Measurements from ENCODE around the gene PDE6A. TPM values are rescaled to one million over a fixed set of nuclear protein-coding genes. Genes with fewer than 3 reads are reported as not detected.

Gene PDE6A
- total and polyA plus RNA-seq, 2 of the 13 experiments (the other 11 are each of a cell fraction or from before 2014, with no cell fraction given) = 0.01 TPM; not detected in 1

- TF ChIP-seq ZNF687 (CRISPR knock-in tag; IDR thresholded peaks at IDR 0.05) (peak; percentile 41; the same call in 1 of the 2 replicates), ZNF251 (CRISPR knock-in tag; IDR thresholded peaks at IDR 0.05) (no peak), XRCC5 (optimal IDR thresholded peaks at IDR 0.05; ENCODE audit: low read length) (peak; percentile 64), ZNF264 (CRISPR knock-in tag; IDR thresholded peaks at IDR 0.05) (no peak), BORCS8-MEF2B (CRISPR knock-in tag; IDR thresholded peaks at IDR 0.05) (no peak), TCF7 (IDR thresholded peaks at IDR 0.05; ENCODE audit: low read depth) (no peak), CC2D1A (CRISPR knock-in tag; IDR thresholded peaks at IDR 0.05) (no peak), HNRNPLL (IDR thresholded peaks at IDR 0.05; ENCODE audit: low read depth, low read length, poor library complexity, severe bottlenecking) (peak; percentile 32), ZNF670 (CRISPR knock-in tag; IDR thresholded peaks at IDR 0.05; ENCODE audit: borderline replicate concordance) (no peak), RFXANK (CRISPR knock-in tag; IDR thresholded peaks at IDR 0.05) (no peak), KLF16 (CRISPR knock-in tag; IDR thresholded peaks at IDR 0.05) (0 out of 4 replicates have a peak, but pooled peaks of 1 of the 2 experiments have one; percentile 31), NRL (CRISPR knock-in tag; IDR thresholded peaks at IDR 0.05; ENCODE audit: borderline replicate concordance) (no peak), ZNF770 (CRISPR knock-in tag; IDR thresholded peaks at IDR 0.05) (peak; percentile 29; the same call in 1 of the 2 replicates), BCL6 (CRISPR knock-in tag; IDR thresholded peaks at IDR 0.05) (peak; percentile 53), SAP130 (CRISPR knock-in tag; IDR thresholded peaks at IDR 0.05; ENCODE audit: low read depth) (peak; percentile 27; the same call in 1 of the 2 replicates), MAF1 (CRISPR knock-in tag; IDR thresholded peaks at IDR 0.05; ENCODE audit: borderline replicate concordance) (no peak), ZNF614 (CRISPR knock-in tag; IDR thresholded peaks at IDR 0.05; ENCODE audit: borderline replicate concordance) (0 out of 2 replicates have a peak, but pooled peaks have one; percentile 48), ZBTB26 (CRISPR knock-in tag; IDR thresholded peaks at IDR 0.05; ENCODE audit: borderline replicate concordance) (0 out of 2 replicates have a peak, but pooled peaks have one; percentile 38), KDM2A (CRISPR knock-in tag; IDR thresholded peaks at IDR 0.05; ENCODE audit: borderline replicate concordance, low read depth) (peak; percentile 63; the same call in 1 of the 2 replicates), ZGPAT (CRISPR knock-in tag; IDR thresholded peaks at IDR 0.05) (peak; percentile 41; the same call in 1 of the 2 replicates)
These were observed 11.9 kb downstream of the PDE6A start (continued) for GRCh38 chr5:149932445-149933350.
